HepG2 (cell line): ENCODE measurements around the gene CKLF. TPM values are rescaled to one million over a fixed set of nuclear protein-coding genes. Genes with fewer than 3 reads are reported as not detected.

ENCODE experiments used
- ATF7-NPFF ChIP-seq: sonication (generic); formaldehyde crosslinking; IDR thresholded peaks from 2 replicates; pipeline ENCODE4 v1.8.1; 2023; ENCODE audit warnings: mild to moderate bottlenecking, low read depth, missing genetic modification reagents, moderate library complexity
- CSRNP1 ChIP-seq: sonication (generic); formaldehyde crosslinking; IDR thresholded peaks from 2 replicates; pipeline ENCODE4 v1.8.1; 2023; ENCODE audit warnings: mild to moderate bottlenecking, missing genetic modification reagents
- HNF1A ChIP-seq, 2 experiments: sonication (generic) in 1 of 2; formaldehyde crosslinking in 1 of 2; IDR thresholded peaks; 2 replicates each; pipeline versions ENCODE4 v1.4.0 to v1.6.1; 2016 to 2020; ENCODE audit warnings: borderline replicate concordance in 1 of 2, low read depth in 1 of 2, mild to moderate bottlenecking in 1 of 2, missing genetic modification reagents in 1 of 2
- SMAD1 ChIP-seq: sonication (generic); formaldehyde crosslinking; IDR thresholded peaks from 2 replicates; pipeline ENCODE4 v1.4.0; 2020; ENCODE audit warnings: missing genetic modification reagents, low read depth, mild to moderate bottlenecking, borderline replicate concordance
- SPEN ChIP-seq: sonication (generic); formaldehyde crosslinking; IDR thresholded peaks from 2 replicates; pipeline ENCODE4 v1.5.1; 2020; ENCODE audit warnings: low read depth, mild to moderate bottlenecking, missing genetic modification reagents
- ZBTB4 ChIP-seq: sonication (generic); formaldehyde crosslinking; IDR thresholded peaks from 2 replicates; pipeline ENCODE4 v1.4.0; 2020; ENCODE audit warnings: missing genetic modification reagents, mild to moderate bottlenecking, borderline replicate concordance
- ZBTB42 ChIP-seq: sonication (generic); formaldehyde crosslinking; IDR thresholded peaks from 2 replicates; pipeline ENCODE4 v1.5.0; 2020; ENCODE audit warnings: mild to moderate bottlenecking, missing genetic modification reagents
- ZNF546 ChIP-seq: sonication (generic); formaldehyde crosslinking; conservative IDR thresholded peaks from 2 replicates; pipeline ENCODE4 v1.8.1; 2023; ENCODE audit warnings: mild to moderate bottlenecking, missing genetic modification reagents
- ZNF772 ChIP-seq: sonication (generic); formaldehyde crosslinking; IDR thresholded peaks from 2 replicates; pipeline ENCODE4 v1.5.0; 2020; ENCODE audit warnings: mild to moderate bottlenecking, missing genetic modification reagents
- polyA plus RNA-seq, 8 experiments: library from polyadenylated mRNA; depleted of rRNA in 3 of 8; stranded (reverse) in 7 of 8; unstranded in 1 of 8; fragments of >200 nt; fragmentation: Illumina TruSeq in 4 of 8; extraction: Trizol in 4 of 8; gene quantifications; 2 replicates each; pipeline versions ENCODE4 v1.2.1 to v1.2.3, GENCODE V29; 2011 to 2016; ENCODE audit warnings: low read depth in 4 of 8, missing spikeins in 1 of 8, mixed read lengths in 1 of 8; ENCODE audit not compliant: insufficient read depth in 1 of 8
- total RNA-seq, 5 experiments: library from RNA; depleted of rRNA; stranded (reverse); fragments of >200 nt; fragmentation: Illumina TruSeq; extraction: Trizol; gene quantifications; 2 replicates each; pipeline ENCODE4 v1.2.3, GENCODE V29; 2016; ENCODE audit warnings: low read depth in 1 of 5
- TF ChIP-seq, protein P1 (sequence below): IDR thresholded peaks from 2 replicates; pipeline ENCODE4 v1.4.0; 2020; ENCODE audit warnings: mild to moderate bottlenecking, missing genetic modification reagents

The CKLF gene
- total and polyA plus RNA-seq, 2 of the 13 experiments (the other 11 are each of a cell fraction or from before 2014, with no cell fraction given): 120 to 167 TPM

- TF ChIP-seq SPEN (CRISPR knock-in tag) (peak; percentile 56; the same call in 1 of the 2 replicates), CSRNP1 (CRISPR knock-in tag) (no peak; the same call in 1 of the 2 replicates), ZNF772 (CRISPR knock-in tag) (peak; percentile 42; the same call in 1 of the 2 replicates), SMAD1 (peak; percentile 92; the same call in 1 of the 2 replicates), ZBTB4 (CRISPR knock-in tag) (peak; percentile 87; the same call in 1 of the 2 replicates), ZBTB42 (0 out of 2 replicates have a peak, but pooled peaks have one; percentile 39), HNF1A (IDR thresholded peaks at IDR 0.05; ENCODE audit: low read depth) (no peak), HNF1A (CRISPR knock-in tag; IDR thresholded peaks at IDR 0.05; ENCODE audit: borderline replicate concordance) (0 out of 2 replicates have a peak, but pooled peaks have one; percentile 49), ZNF546 (no peak), ATF7-NPFF (CRISPR knock-in tag) (peak; percentile 83)
- TF ChIP-seq, protein P1, sequence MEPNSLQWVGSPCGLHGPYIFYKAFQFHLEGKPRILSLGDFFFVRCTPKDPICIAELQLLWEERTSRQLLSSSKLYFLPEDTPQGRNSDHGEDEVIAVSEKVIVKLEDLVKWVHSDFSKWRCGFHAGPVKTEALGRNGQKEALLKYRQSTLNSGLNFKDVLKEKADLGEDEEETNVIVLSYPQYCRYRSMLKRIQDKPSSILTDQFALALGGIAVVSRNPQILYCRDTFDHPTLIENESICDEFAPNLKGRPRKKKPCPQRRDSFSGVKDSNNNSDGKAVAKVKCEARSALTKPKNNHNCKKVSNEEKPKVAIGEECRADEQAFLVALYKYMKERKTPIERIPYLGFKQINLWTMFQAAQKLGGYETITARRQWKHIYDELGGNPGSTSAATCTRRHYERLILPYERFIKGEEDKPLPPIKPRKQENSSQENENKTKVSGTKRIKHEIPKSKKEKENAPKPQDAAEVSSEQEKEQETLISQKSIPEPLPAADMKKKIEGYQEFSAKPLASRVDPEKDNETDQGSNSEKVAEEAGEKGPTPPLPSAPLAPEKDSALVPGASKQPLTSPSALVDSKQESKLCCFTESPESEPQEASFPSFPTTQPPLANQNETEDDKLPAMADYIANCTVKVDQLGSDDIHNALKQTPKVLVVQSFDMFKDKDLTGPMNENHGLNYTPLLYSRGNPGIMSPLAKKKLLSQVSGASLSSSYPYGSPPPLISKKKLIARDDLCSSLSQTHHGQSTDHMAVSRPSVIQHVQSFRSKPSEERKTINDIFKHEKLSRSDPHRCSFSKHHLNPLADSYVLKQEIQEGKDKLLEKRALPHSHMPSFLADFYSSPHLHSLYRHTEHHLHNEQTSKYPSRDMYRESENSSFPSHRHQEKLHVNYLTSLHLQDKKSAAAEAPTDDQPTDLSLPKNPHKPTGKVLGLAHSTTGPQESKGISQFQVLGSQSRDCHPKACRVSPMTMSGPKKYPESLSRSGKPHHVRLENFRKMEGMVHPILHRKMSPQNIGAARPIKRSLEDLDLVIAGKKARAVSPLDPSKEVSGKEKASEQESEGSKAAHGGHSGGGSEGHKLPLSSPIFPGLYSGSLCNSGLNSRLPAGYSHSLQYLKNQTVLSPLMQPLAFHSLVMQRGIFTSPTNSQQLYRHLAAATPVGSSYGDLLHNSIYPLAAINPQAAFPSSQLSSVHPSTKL (CRISPR knock-in tag): 0 out of 2 replicates have a peak, but pooled peaks have one; percentile 6
Measured at GRCh38 chr16:66603537-66604375, 51.4 kb downstream of the CKLF start (continued).
